ENCODE data around the gene UNC119.

- TF ChIP-seq ELF4 (IDR thresholded peaks at IDR 0.05) = no peak
- TF ChIP-seq PKNOX1 (IDR thresholded peaks at IDR 0.05) = no peak
- no peak for TF ChIP-seq ARNT (IDR thresholded peaks at IDR 0.05)
- no peak for TF ChIP-seq SP1 (IDR thresholded peaks at IDR 0.05)
- TF ChIP-seq L3MBTL2 (conservative IDR thresholded peaks at IDR 0.05) = no peak
- TF ChIP-seq FOXA1 (IDR thresholded peaks at IDR 0.05) = no peak
- TF ChIP-seq CTBP1 (IDR thresholded peaks at IDR 0.05; ENCODE audit: borderline replicate concordance) = no peak
- no peak for TF ChIP-seq HDGF (IDR thresholded peaks at IDR 0.05; ENCODE audit: borderline replicate concordance)
- TF ChIP-seq FOXK2 (IDR thresholded peaks at IDR 0.05) = no peak
- no peak for TF ChIP-seq SUZ12 (IDR thresholded peaks at IDR 0.05)
- TF ChIP-seq TARDBP (IDR thresholded peaks at IDR 0.05) = no peak
- no peak for TF ChIP-seq NFRKB (IDR thresholded peaks at IDR 0.05)
- no peak for TF ChIP-seq BHLHE40 (IDR thresholded peaks at IDR 0.05; ENCODE audit: borderline replicate concordance)
Measured at GRCh38 chr17:28584434-28584833, 32.0 kb upstream of the UNC119 start.

Measured in HEK293T (cell line).